GM12873 (cell line): ENCODE results near the gene ROBO3.

Experiments used
- TF ChIP-seq, protein P1 (sequence below): IDR thresholded peaks from 2 replicates; pipeline ENCODE4 v1.5.1; 2012; ENCODE audit warnings: low read depth, mild to moderate bottlenecking, moderate library complexity, low read length, control low read depth; ENCODE audit not compliant: insufficient read depth; ENCODE audit errors: missing control alignments

Gene ROBO3

DNA sequence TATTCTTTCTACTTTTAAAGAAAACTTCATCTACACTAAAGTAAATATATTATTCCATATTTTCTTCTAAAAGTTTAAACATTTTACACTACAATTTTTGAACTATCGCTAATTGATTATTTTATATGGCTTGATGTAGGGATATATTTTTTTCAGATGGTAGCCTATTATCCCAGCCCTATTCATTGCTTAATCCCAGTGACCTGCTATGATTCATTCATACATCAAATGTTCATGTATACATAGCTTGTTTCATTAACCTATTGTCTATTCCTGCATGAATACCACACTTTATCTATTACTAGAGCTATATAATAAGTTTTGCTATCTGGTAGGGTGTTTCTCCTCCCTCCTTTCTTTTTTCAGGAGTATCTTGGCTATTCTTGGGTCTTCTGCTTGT is 37.4 kb downstream of the ROBO3 start:
- TF ChIP-seq, protein P1, sequence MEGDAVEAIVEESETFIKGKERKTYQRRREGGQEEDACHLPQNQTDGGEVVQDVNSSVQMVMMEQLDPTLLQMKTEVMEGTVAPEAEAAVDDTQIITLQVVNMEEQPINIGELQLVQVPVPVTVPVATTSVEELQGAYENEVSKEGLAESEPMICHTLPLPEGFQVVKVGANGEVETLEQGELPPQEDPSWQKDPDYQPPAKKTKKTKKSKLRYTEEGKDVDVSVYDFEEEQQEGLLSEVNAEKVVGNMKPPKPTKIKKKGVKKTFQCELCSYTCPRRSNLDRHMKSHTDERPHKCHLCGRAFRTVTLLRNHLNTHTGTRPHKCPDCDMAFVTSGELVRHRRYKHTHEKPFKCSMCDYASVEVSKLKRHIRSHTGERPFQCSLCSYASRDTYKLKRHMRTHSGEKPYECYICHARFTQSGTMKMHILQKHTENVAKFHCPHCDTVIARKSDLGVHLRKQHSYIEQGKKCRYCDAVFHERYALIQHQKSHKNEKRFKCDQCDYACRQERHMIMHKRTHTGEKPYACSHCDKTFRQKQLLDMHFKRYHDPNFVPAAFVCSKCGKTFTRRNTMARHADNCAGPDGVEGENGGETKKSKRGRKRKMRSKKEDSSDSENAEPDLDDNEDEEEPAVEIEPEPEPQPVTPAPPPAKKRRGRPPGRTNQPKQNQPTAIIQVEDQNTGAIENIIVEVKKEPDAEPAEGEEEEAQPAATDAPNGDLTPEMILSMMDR, result no peak

- TF ChIP-seq, protein P1, result no peak
Observed at GRCh38 chr11:124915541-124916369, 50.5 kb downstream of the ROBO3 start.

- TF ChIP-seq, protein P1, result no peak
Observed at GRCh38 chr11:124916370-124916710, 51.1 kb downstream of the ROBO3 start.

GRCh38 chr11:124917115-124917637 is 51.9 kb downstream of the ROBO3 start:
- TF ChIP-seq, protein P1, result no peak

DNA sequence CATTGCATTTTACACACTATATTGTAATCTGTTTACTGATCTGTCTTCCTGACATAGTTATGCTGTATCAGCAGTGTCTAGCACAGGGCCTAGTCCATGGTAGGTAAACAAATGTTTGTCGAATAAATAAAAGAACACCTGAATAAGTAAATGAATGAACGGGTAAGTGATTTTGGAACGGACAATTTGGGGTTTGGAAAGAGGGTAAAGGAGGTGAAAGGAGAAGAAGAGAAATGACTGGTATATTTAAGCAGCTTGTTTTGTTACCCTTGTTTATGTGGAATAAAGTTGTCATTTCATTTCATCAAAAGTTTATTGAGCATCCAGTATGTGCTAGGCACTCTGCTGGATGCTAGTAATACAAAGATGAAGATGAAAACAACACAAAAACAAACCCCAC is 53.7 kb downstream of the ROBO3 start, which contains the start of gene HEPN1:
Gene HEPN1, plus strand, starts transcription at position 301 of the 400 bp plus-strand sequence.
- TF ChIP-seq, protein P1, result no peak

DNA sequence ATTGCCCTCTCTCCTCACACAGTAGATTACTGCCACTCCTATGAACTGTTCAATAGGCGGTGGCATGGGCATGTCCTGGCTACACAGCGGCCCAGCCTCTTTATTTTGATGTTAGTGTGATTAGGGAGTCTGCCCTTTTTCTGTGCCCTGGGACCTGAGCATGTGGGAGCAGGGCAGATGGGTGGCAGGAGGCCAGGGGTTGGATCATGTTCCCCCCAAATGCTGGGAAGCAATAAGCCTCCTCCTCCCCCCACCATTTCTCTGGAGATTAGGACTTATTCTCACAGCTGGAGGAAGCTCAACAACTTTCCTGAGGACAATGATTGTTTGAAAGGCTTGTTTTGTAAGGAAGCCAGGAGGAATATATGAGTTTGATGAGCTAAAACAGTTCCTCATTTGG is 54.7 kb downstream of the ROBO3 start:
- TF ChIP-seq, protein P1, result no peak

DNA sequence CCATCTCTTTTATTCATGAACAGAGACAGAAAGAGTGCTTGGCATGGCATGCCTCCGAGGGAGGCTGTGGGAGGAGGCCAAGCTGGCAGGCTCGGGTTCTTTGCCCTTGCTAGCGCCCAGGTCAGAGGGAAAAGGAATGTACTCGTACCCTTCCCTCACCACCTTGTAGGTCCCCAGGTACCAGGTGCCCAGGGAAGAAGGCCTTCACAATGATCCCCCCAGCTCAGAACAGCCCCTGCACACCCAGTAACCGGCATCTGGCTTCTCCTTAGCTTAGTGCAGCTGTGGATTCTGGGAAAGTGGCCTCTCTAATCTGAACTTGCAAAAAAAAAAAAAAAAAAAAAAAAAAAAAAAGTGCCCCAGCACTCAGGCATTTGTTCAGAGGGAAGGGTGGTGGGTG is 55.1 kb downstream of the ROBO3 start:
- TF ChIP-seq, protein P1, result no peak
